ENCODE results near the gene GAN. TPM values are rescaled to one million over a fixed set of nuclear protein-coding genes. Genes with fewer than 3 reads are reported as not detected.

Gene GAN
- total and polyA plus RNA-seq, 2 donors (not counting 1 experiment from before 2014, with no cell fraction given): 0.79 to 6.9 TPM

- Histone ChIP-seq H2AFZ (ENCODE audit: insufficient read depth, low read depth, low read length, poor library complexity, severe bottlenecking) (no peak overlapping the region), H3K27me3 (replicated peaks in 1 of 4; ENCODE audit: control extremely low read depth in 1 of 4, control insufficient read depth in 3 of 4, insufficient read depth in 4 of 4, low read length in 3 of 4) (no peaks in the 10 kb centered on the region), H3K4me2 (replicated peaks; ENCODE audit: low read depth, low read length, poor library complexity, severe bottlenecking) (no peak overlapping the region), H3K4me3 (ENCODE audit: control extremely low read depth in 1 of 5, extremely low read depth in 1 of 5, insufficient read depth in 1 of 5, low read depth in 2 of 5, low read length in 4 of 5) (no peak overlapping the region), H3K79me2 (ENCODE audit: control insufficient read depth, insufficient read depth, low read length) (no peaks in the 10 kb centered on the region), H3K36me3 (replicated peaks in 1 of 2; ENCODE audit: control extremely low read depth in 1 of 2, control insufficient read depth in 1 of 2, extremely low read depth in 1 of 2, insufficient read depth in 2 of 2, low read length in 1 of 2) (peaks cover 1 to 9% of the 10 kb centered on the region in 2 experiments), H3K9me3 (ENCODE audit: control extremely low read depth in 1 of 3, control insufficient read depth in 2 of 3, insufficient read depth in 1 of 3, low read length in 2 of 3) (no peaks in the 10 kb centered on the region), H3K27ac (ENCODE audit: low read length in 2 of 2) (no peak overlapping the region), H4K20me1 (ENCODE audit: control insufficient read depth, insufficient read depth, low read length, poor library complexity, severe bottlenecking) (no peaks in the 10 kb centered on the region), H3K4me1 (ENCODE audit: control insufficient read depth in 2 of 2, insufficient read depth in 2 of 2, low read length in 2 of 2) (no peaks in the 10 kb centered on the region), H3K9ac (ENCODE audit: low read length) (no peak overlapping the region)
- CTCF ChIA-PET: no interaction called here
- TF ChIP-seq CTCF (IDR thresholded peaks at IDR 0.05): no peak
- no peak for TF ChIP-seq EZH2 (IDR thresholded peaks at IDR 0.05; ENCODE audit: borderline replicate concordance, insufficient read depth, low read depth, low read length, poor library complexity, severe bottlenecking)
- no peak overlapping the region for H3K4me3 Mint-ChIP-seq
- H3K4me1 Mint-ChIP-seq: no peaks in the 10 kb centered on the region
- POLR2A ChIA-PET: no interaction called here
- intact Hi-C loops (cut with micrococcal nuclease): no loop called here
- no peaks in the 10 kb centered on the region for H3K9me3 Mint-ChIP-seq (ENCODE audit: insufficient read depth)
- H3K27ac Mint-ChIP-seq: no peak overlapping the region
- ATAC-seq (ENCODE audit: low read depth) (no peak), DNase-seq (no peak)
- WGBS (ENCODE audit: insufficient coverage): 89% methylated on average over 7 of the region's 7 CpGs
- no peaks in the 10 kb centered on the region for H3K27me3 Mint-ChIP-seq
Measured at GRCh38 chr16:81376880-81377279, 62.1 kb downstream of the GAN start.

- ATAC-seq (ENCODE audit: low read depth) (no peak), DNase-seq (no peak)
- H3K4me2 ChIP-seq (replicated peaks; ENCODE audit: low read depth, low read length, poor library complexity, severe bottlenecking): no peak overlapping the region
- Mint-ChIP-seq H3K27me3 (no peaks in the 10 kb centered on the region), H3K9me3 (ENCODE audit: insufficient read depth) (no peaks in the 10 kb centered on the region), H3K4me1 (no peaks in the 10 kb centered on the region), H3K4me3 (no peak overlapping the region), H3K27ac (no peak overlapping the region)
- ChIA-PET CTCF (no interaction called here), POLR2A (no interaction called here)
- no peak overlapping the region for H3K9ac ChIP-seq (ENCODE audit: low read length)
- H4K20me1 ChIP-seq (ENCODE audit: control insufficient read depth, insufficient read depth, low read length, poor library complexity, severe bottlenecking): no peaks in the 10 kb centered on the region
- H3K27me3 ChIP-seq (replicated peaks in 1 of 4; ENCODE audit: control extremely low read depth in 1 of 4, control insufficient read depth in 3 of 4, insufficient read depth in 4 of 4, low read length in 3 of 4): no peaks in the 10 kb centered on the region
- no peaks in the 10 kb centered on the region for H3K9me3 ChIP-seq (ENCODE audit: control extremely low read depth in 1 of 3, control insufficient read depth in 2 of 3, insufficient read depth in 1 of 3, low read length in 2 of 3)
- no peaks in the 10 kb centered on the region for H3K79me2 ChIP-seq (ENCODE audit: control insufficient read depth, insufficient read depth, low read length)
- H3K36me3 ChIP-seq (replicated peaks in 1 of 2; ENCODE audit: control extremely low read depth in 1 of 2, control insufficient read depth in 1 of 2, extremely low read depth in 1 of 2, insufficient read depth in 2 of 2, low read length in 1 of 2): peaks cover 1 to 9% of the 10 kb centered on the region in 2 experiments
- WGBS (ENCODE audit: insufficient coverage): 100% methylated on average over 1 of the region's 4 CpGs
- no peaks in the 10 kb centered on the region for H3K4me1 ChIP-seq (ENCODE audit: control insufficient read depth in 2 of 2, insufficient read depth in 2 of 2, low read length in 2 of 2)
- H3K4me3 ChIP-seq (ENCODE audit: control extremely low read depth in 1 of 5, extremely low read depth in 1 of 5, insufficient read depth in 1 of 5, low read depth in 2 of 5, low read length in 4 of 5): no peak overlapping the region
- H3K27ac ChIP-seq (ENCODE audit: low read length in 2 of 2): no peak overlapping the region
- intact Hi-C loops (cut with micrococcal nuclease): no loop called here
- no peak overlapping the region for H2AFZ ChIP-seq (ENCODE audit: insufficient read depth, low read depth, low read length, poor library complexity, severe bottlenecking)
- no peak for TF ChIP-seq CTCF (IDR thresholded peaks at IDR 0.05)
Measured at GRCh38 chr16:81378049-81378448, 63.3 kb downstream of the GAN start.
